T-helper 9 cell (primary cell): ENCODE data around the gene TCERG1.

Experiments
- DNase-seq: peaks from one replicate; pipeline ENCODE4 v3.0.0-alpha.2; 2020
- total RNA-seq, 2 donors: gene quantifications; one replicate each; lab custom pipeline; 2026; lab: John Stamatoyannopoulos, UW

The TCERG1 gene
- total RNA-seq: 101 to 111 reads per million in 2 donors

GRCh38 chr5:146446861-146447733 is at the start of gene TCERG1:
Gene TCERG1 (plus strand): TSS chr5:146447333. CDS start chr5:146447350, 17 bp downstream.
- peak; percentile 95 for DNase-seq

DNA sequence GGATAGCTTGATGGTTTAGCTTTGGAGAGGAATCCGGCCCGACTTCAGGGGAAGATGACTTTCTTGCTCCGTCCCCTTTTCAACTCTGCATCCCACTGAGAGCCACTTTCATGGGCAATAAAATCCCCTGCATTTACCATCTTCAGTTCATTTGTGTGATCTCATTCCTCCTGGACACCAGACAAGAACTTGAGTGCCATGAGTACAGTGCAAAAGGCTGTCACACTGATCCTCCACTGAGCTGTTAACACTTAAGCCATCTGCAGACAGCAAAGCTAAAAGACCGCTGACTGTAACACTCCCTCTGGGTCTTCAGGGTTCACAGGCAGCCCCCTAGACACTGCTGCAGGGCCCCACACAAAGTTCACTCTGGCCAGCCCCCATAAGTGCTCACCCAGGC is 48.3 kb upstream of the TCERG1 start:
- no peak for DNase-seq

DNA sequence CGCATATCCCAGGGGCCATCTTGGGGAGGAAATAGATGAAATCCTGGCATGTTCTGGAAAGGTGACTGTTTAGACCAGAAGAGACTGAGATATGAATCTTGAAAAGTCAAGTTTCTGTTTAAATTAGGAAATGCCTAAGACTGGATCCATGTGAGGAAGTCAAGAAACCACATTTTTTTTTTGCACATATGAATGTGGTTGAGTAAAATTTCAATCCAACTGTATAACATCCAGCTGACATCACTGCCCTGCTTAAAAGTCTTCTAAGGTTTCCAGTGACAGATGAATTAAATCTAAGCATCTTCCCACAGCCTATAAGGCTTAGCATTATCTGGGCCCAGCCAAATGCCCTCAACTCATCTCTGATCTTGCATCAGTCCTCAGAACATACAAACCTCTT is 47.7 kb upstream of the TCERG1 start:
- no peak for DNase-seq

DNA sequence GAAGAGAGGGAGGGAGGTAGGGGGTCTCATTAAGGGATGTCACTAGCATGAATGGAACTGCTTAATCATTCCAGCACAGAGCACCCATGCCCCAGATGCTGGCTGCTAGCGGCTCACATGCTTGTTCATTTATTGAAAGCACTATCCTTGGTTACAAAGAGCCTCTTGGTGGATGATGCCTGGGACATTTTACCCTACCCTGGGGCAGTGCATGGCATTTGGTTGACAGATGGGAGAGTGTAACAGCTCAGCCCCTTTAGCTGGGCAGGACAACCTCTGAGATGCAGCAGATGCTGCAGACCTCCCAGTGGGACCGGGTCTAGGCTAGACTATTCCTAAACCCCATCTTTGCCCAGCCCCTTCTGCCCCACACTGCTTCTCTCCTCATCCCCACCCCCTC is 46.9 kb upstream of the TCERG1 start:
- DNase-seq: no peak

DNA sequence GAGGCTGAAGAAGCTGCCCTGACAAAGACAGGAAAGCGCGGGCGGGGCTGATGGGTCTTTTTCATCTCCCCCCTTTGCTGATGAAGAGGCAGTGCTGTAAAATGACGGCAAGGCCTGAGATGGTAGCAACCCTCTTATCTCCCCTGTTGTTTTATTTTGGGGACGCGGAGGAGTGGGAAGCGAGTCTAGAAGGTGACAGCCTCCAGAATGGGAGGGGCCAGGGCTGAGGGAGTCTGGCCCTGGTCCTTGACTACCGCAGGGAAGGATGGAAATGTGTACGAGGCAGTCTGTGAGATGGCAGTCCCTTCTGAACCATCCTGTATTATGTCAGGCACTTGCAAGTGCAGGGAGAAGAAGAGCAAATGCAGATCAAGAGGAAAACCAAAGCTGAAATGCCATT is 46.1 kb upstream of the TCERG1 start:
- DNase-seq: no peak

DNA sequence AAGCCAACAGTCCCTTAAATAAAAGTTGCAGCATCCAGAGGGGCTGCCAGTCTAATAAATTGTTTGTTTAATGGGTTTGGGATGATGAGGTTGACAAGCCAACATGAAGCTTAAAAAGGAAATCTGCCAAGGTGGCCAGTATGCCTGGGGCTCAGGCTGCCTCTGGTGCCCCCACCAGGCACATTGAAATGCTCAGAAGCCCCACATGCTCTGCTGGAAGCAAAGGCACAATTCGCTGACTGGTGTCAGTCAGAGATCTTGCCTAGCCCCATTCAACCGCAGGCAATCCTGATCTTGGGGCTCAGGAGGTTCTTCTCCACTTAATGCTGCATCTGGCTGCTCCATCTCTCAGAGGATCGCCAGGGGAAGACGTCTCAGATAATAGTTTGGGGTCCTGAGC is 44.2 kb upstream of the TCERG1 start:
- DNase-seq: no peak

- DNase-seq: no peak
Measured at GRCh38 chr5:146409054-146409671, 38.0 kb upstream of the TCERG1 start.

GRCh38 chr5:146410272-146410671 is 36.9 kb upstream of the TCERG1 start:
- no peak for DNase-seq

GRCh38 chr5:146419696-146420095 is 27.4 kb upstream of the TCERG1 start:
- DNase-seq: no peak

DNA sequence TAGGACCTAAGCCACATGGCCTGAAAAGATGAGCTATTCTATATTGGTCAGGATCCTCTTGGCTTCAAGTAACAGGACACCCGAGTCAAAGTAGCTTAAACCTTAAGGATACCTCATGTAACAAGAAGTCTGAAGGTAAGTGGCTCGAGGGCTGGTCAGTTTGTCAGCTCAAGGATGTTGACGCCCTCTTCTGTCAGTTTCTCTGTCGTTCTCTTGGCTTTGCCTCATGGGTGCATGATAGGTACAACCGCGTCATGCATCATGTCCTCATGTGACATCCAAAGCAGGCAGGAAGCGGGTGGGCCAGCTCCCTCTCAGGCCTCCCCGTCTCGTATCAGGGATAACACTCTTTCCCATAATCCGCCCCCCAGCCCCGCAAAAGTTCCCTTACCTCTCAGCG is 22.1 kb upstream of the TCERG1 start:
- no peak for DNase-seq

- DNase-seq: no peak
Measured at GRCh38 chr5:146426305-146426704, 20.8 kb upstream of the TCERG1 start.

GRCh38 chr5:146426853-146427618 is 20.1 kb upstream of the TCERG1 start:
- DNase-seq: no peak

DNA sequence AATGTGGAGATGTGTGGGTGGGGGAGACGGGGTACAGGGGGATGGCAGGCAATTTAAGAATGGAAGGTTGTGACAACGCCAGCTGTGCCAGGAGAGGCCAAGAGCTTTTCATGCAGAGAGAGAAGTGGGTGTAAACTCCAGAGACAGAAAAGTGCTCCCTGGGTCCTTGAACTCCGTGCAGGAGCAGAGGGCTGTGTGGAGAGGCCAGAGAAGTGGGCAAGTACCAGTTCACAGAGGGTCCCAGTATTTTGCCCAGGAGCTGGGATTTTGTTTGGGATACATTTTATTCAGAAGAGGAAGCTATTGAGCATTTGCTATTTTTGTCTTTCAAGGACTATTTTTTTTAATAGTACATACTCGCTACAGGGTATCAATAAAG is 19.5 kb upstream of the TCERG1 start:
- DNase-seq: no peak

GRCh38 chr5:146428658-146429057 is 18.5 kb upstream of the TCERG1 start:
- DNase-seq: no peak

- no peak for DNase-seq
Measured at GRCh38 chr5:146440353-146440752, 6.8 kb upstream of the TCERG1 start.

GRCh38 chr5:146440870-146441495 is 6.2 kb upstream of the TCERG1 start:
- no peak for DNase-seq

DNA sequence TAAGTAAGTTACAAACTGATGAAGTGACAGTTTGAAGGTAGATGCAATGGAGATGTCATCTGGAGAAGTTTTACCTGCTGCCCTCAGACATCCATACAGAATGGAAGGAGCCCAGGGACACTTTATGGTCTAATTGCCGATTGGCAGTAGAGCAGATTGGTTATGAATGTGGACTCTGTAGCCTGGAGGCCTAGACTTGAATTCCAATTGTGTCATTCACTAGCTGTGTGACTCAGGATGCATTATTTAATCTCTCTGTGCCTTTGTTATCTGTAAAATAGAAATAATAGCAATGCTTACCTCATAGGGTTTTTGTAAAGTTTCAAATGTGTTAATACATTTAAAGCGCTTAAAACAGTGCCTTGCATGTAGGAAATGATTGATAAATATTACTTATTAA is 5.2 kb upstream of the TCERG1 start:
- no peak for DNase-seq

DNA sequence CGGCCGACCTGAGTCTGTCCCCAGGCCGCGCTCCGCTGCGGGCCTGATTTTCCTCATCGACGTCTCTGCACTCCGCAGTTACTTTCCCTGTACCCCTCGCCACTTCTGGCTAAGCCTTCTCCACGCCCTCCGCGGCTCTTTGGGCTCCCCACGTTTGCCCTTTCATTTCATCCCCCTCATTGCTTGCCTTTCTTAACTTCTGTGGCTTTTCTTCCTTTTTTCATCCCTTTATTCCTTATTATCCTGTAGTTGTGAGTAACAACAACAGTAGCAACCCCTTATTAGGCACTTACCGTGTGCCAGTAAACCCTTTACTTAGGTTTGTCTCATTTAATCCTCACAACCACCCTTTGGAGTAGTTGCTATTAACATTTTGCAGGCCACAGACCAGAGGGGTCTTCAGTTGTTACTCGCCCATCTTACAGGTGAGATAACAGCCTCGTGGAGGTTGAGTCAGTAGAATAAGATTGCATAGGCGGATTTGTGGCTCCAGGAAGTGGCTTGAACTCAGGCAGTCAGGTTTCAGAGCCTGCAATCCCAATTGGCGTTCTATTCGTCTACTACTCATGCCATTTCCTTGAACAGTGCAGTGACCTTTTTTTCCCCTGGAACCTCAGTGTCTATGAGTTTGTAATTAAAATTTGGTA is 724 bp downstream of the TCERG1 start:
- DNase-seq: no peak

- no peak for DNase-seq
Measured at GRCh38 chr5:146448783-146449519, 1.8 kb downstream of the TCERG1 start.

GRCh38 chr5:146450002-146450401 is 2.9 kb downstream of the TCERG1 start:
- no peak for DNase-seq

DNA sequence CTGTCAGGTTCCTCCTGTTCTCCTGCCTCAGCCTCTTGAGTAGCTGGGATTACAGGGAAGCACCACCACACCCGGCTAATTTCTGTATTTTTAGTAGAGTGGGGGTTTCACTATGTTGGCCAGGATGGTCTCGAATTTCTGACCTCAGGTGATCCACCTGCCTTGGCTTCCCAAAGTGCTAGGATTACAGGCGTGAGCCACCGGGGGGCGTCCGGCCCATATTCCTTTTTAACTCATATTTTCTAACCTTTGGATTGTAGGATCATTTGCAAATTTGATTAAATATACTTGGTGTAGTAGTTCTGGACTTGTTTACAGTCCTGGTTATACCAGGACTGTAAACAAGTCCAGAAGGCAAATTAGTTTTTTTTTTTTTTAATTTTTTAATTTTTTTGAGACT is 4.3 kb downstream of the TCERG1 start:
- DNase-seq: no peak

DNA sequence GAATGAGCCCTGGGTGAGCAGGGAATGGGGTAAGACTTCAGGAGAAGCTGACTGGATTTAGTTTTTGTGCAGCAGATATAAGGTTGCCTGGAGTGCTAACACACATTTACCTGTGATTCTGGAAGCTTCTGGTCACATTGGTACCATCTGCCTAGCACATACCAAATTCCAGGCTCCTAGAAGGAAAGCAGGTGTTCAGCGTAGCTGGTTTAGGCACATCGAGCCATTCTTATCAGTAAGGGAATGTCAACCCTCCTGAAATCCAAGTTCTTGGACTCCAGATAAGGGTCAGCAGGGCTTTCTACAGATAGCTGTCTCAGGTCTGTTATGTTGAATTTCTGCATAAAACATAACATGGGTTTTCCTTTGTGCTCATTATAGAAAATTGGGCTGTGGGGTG is 10.3 kb downstream of the TCERG1 start:
- no peak for DNase-seq
